Measurements from ENCODE around the gene ZNF76. TPM values are rescaled to one million over a fixed set of nuclear protein-coding genes. Genes with fewer than 3 reads are reported as not detected.
"Not testable (repeated sequence)": the region's sequence is repeated elsewhere in the genome, so short reads cannot be mapped to it uniquely, and the experiment has no call there.

Gene ZNF76
- polyA plus RNA-seq, 3 donors = 37.6 to 40.5 (median 38.5) TPM

DNA sequence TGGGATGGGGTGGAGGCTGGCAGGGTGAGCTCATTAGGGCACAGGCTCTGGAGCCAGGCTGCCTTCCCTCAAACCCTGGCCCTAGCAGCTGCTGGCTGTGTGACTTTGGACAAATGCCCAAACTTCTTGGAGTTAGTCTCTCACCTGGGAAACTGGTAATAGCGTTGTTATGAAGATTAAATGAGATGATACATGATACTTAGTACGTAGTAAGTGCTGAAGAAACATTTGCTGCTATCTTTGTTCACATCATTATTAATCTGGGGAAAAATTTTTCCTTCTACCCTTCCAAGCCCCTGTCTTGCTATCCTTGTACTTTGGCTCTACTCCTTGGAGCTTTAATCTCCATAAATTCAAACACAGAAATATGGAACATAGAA, 60.5 kb downstream of the ZNF76 start:
- no peak for DNase-seq (ENCODE audit: low read depth in 3 of 3, low spot score in 2 of 3)

DNA sequence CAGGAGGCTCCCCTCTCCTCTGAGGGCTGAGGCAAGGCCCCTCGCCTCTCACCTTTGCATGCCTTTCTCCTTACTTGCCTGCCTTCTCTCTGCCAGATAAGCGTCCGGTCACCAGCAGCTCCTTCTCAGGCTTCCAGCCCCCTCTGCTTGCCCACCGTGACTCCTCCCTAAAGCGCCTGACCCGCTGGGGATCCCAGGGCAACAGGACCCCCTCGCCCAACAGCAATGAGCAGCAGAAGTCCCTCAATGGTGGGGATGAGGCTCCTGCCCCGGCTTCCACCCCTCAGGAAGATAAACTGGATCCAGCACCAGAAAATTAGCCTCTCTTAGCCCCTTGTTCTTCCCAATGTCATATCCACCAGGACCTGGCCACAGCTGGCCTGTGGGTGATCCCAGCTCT, 61.6 kb downstream of the ZNF76 start:
- DNase-seq (ENCODE audit: low read depth in 3 of 3, low spot score in 2 of 3) = no peak

DNA sequence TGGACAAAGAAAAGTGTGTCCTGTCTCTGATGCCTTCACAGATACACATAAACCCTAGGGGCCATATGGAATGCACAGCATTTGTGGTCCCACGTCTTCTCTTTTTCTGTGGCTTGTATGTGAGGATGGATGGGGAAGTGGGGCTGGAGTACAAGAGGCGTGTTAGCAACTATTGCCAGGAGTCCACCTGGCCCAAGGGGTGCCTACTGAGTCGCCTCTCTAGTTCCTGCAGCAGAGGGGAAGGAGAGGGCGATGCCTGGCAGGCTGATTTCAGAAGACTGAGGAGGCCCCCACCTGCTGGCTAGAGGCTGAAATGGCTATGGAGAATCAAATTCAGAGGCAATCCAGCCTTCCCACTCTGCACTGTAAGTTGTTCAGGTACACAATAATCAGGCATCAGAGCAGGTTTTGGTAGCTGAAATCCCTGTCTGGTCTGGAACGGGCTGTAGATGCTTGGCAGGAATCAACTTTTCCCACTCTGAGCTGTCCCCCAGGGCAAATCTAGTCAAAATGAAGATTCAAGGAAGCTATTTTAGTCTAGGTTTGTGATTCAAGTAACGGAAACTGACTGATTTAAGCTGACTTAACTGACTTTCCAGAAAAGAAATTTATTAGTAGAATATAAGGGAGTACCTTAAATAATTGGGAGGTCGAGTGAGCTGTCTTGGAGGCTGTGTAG, 68.0 kb downstream of the ZNF76 start:
- DNase-seq (ENCODE audit: low read depth in 3 of 3, low spot score in 2 of 3) = peak in 1 of 3 donors; percentile 10

DNA sequence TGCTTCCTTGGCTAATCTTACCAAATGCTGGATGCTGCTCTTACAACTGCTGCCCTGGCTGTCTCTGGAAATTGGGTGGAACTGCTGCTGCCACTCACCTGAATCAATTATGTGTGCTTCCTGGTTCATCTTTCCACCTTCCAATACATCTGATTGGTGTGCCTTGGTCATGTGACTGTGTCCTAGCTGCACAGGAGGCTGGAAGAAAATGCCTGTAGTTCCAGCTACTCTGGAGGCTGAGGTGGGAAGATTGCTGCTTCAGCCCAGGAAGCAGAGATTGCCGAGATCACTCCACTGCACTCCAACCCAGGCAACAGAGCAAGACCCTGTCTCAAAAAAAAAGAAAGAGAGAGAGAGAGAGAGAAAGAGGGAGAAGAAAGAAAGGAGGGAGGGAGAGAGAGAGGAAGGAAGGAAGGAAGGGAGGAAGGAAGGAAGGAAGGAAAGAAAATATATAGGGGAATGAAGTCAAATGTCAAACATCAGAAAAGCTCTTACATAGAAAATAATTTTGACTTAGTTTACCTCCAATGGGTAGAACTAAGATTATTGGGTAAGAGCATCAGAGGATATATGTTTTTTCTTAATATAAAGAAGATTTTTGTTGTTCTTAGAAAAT, 68.7 kb downstream of the ZNF76 start:
- no peak for DNase-seq (ENCODE audit: low read depth in 3 of 3, low spot score in 2 of 3)

DNA sequence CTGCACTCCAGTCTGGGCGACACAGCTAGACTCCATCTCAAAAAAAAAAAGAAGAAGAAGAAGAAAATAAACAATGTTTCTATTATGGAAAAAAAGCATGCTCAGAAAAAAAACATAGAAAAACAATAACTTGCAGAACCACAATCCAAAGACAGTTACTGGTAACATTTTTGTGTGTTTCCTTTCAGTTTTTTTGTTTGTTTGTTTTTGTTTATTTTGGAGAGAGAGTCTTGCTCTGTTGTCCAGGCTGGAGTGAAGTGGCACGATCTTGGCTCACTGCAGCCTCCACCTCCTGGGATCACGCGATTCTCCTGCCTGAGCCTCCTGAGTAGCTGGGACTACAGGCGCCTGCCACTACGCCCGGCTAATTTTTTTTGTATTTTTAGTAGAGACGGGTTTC, 69.4 kb downstream of the ZNF76 start:
- not testable (repeated sequence) for DNase-seq (ENCODE audit: low read depth in 3 of 3, low spot score in 2 of 3)

DNA sequence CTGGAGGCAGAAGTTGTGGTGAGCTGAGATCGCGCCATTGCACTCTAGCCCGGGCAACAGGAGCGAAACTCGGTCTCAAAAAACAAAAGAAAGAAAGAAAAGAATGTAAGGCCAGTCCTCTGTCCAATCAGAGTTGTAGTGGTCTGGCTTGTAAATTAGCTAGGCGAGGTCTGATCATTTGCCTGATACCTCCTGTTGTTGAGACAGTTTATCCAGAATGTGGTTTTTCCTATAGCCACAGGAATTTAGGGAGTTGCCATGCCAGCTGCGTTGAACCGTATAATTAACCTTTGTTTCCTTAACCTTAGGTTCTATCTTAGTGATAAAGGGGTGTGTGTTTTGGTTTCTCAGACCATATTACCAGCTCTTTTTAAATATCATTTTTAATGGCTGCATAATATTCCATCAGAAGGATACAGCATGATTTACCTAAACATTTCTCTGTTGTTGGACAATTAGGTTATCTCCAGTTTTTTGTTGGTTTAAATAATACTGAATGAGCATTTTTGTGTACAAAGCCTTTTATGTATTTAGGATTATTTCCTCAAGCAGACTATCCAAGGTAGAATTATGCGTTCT, 71.1 kb downstream of the ZNF76 start:
- DNase-seq (ENCODE audit: low read depth in 3 of 3, low spot score in 2 of 3) = no peak

DNA sequence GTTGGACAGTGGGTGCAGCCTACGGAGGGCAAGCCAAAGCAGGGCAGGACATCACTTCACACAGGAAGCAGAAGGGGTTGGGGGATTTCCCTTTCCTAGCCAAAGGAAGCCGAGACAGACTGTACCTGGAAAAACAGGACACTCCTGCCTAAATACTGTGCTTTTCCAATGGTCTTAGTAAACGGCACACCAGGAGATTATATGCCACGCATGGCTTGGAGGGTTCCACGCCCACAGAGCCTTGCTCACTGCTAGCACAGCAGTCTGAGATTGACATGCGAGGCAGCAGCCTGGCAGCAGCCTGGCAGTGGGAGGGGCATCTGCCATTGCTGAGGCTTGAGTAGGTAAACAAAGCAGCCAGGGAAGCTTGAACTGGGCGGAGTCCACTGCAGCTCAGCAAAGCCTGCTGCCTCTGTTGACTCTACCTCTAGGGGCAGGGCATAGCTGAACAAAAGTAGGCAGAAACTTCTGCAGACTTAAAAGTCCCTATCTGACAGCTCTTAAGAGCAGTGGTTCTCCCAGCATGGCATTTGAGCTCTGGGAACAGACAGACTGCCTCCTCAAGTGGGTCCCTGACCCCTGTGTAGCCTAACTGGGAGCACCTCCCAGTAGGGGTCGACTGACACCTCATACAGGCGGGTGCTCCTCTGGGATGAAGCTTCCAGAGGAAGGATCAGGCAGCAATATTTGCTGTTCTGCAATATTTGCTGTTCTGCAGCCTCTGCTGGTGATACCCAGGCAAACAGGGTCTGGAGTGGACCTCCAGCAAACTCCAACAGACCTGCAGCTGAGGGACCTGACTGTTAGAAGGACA, 72.7 kb downstream of the ZNF76 start:
- DNase-seq (ENCODE audit: low read depth in 3 of 3, low spot score in 2 of 3) = not testable (repeated sequence)

DNA sequence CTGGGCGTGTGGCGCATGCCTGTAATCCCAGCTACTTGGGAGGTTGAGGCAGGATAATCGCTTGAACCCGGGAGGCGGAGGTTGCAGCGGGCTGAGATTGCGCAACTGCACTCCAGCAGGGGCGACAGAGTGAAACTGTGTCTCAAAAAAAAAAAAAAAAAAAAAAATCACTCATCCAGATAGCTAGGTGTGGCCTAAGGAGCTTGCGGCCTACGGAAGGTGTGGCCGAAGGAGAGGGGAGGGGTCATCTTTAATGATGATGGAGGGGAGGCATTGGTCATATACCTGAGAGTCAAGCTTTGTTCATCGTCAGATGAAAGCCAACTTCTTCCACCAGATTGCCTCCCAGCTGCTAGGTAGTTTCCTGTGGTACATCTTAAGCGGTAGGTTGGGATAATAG, 82.0 kb downstream of the ZNF76 start:
- no peak for DNase-seq (ENCODE audit: low read depth in 3 of 3, low spot score in 2 of 3)

DNA sequence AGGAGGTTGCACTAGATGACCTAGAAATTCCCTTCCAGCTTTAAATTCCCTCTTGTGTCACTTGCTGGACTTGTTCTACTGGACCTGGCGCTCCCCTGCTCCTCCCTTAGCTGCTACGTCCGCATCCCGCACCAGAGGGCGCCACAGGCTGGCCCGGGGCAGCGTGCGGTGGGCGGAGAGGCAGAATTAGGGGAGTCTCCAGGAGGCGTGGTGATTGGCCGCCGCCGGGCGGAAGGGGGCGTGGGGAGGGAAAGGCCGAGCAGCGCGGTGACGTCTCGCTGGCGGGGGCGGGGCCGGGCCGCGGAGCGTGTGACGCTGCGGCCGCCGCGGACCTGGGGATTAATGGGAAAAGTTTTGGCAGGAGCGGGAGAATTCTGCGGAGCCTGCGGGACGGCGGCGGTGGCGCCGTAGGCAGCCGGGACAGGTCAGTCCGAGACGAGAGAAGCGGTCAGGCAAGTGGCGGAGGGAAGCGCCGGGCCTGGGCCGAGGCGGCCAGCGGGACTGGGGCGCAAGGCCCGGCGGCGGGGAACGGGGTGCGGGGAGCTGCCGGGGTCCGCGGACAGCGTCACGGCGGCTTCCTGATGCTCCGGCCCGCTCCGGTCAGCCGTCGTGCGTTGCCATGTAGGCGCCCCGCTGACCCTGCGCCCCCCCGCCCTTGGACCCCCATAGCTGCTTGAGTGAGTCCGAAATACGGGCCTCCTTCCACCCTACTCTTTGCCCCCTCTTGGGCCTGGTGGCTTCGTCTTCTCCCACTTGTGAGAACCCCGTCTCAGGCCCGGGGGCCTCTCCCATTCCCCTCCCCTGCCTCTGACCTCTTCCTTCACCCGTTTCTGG, 82.9 kb downstream of the ZNF76 start, which contains the start of gene PPARD:
Gene PPARD (plus strand): TSS at position 301 of the 834 bp plus-strand sequence. CDS start 68,530 bp downstream, outside the sequence.
- DNase-seq (ENCODE audit: low read depth in 3 of 3, low spot score in 2 of 3) = peak; percentile 88 to 93 (median 92)

DNA sequence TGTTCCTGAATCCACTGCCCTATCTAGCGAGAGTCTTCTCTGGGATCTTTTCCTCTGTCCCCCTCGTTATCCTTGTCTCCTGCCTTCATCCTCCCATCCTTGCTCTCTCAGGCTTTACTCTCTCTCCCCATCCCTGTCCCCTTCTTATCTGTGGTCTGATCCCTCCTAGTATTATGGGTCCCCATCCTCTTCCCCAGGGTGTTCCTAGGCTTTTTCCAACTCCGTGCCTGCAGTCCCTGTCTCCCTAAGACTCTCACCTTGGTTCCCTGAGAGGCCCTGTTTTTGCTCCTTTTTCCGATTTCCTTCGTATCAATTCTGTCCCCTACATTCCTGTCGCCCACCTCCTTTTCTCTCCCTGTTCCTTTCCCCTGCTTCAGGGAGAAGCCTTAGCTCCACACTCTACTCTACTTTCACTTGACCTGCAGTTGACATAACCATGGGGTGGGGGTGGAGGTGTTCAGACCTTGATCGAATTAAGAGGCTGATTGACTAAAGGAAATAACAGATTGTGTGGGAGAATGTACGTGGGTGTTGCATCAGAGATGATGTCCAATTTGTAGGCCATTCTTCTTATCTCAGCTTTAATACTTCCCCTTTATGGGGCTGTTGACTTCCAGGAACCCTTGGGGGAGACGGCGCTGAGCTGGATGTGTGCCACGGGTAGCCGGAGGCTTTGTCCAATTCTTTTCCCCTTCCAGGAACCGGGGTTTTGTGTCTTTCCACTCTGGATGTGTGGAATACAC, 83.7 kb downstream of the ZNF76 start:
- no peak for DNase-seq (ENCODE audit: low read depth in 3 of 3, low spot score in 2 of 3)

DNA sequence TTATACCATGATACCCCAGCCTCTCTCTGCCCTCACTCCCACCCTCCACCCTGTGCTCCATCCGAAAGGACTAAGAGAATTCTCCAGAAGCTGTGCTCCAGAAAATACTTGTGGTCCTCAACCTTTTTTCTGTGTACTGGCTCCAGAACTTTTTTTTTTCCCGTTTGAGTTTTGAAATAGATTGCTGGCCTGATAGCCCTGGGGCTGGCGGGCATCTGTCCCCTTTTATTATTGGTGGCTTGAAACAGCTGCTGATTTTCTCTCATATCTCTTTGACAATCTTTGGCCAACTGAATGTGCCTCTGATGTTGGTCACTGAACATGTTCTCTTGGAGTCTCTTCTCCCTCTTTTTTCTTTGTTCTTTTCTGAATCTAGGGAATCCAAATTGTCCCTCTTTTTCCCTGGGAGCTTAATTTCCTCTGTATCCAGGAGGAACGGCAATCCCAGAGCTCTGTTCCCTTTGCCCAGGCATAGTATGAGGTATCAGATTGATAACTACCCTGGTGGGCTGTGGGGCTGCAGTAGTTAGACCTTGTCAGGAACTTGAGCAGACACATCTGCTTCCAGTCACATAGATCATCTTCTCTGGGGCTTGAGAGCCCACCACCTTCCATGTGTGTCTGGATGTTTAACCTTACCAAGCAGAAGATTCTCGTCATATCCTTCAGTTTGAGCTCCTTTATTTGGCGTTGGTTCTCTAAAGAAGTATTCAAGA, 84.5 kb downstream of the ZNF76 start:
- DNase-seq (ENCODE audit: low read depth in 3 of 3, low spot score in 2 of 3) = no peak

Other genes starting within 250 kb of the ZNF76 start
- gene TCP11, start 118.4 kb upstream of the ZNF76 start, polyA plus RNA-seq (ENCODE audit: insufficient read length in 3 of 3) = 1 to 10 TPM; 1.9 to 2.7 (median 2.6) TPM
- 10 to 100 TPM; 42.5 to 43.8 (median 43.1) TPM for gene SCUBE3, start 45.8 kb upstream of the ZNF76 start, polyA plus RNA-seq (ENCODE audit: insufficient read length in 3 of 3)
- 1 to 10 TPM; 3.2 to 3.5 (median 3.3) TPM for gene DEF6, start 38.1 kb downstream of the ZNF76 start, polyA plus RNA-seq (ENCODE audit: insufficient read length in 3 of 3)
- 10 to 100 TPM; 18.6 to 21.2 (median 20.9) TPM for gene PPARD, start 82.8 kb downstream of the ZNF76 start, polyA plus RNA-seq (ENCODE audit: insufficient read length in 3 of 3)
- 10 to 100 TPM in 2 of 3 donors, 1 to 10 TPM in 1; 8.9 to 10.9 (median 10.1) TPM for gene FANCE, start 192.6 kb downstream of the ZNF76 start, polyA plus RNA-seq (ENCODE audit: insufficient read length in 3 of 3)
- 1,000 to 10,000 TPM; 2,099 to 2,180 (median 2,157) TPM for gene RPL10A, start 208.7 kb downstream of the ZNF76 start, polyA plus RNA-seq (ENCODE audit: insufficient read length in 3 of 3)
- 10 to 100 TPM; 38.2 to 42.8 (median 38.5) TPM for gene TEAD3, start 237.3 kb downstream of the ZNF76 start, polyA plus RNA-seq (ENCODE audit: insufficient read length in 3 of 3)

All from right renal cortex interstitium (tissue), 3 donors.